K562 (cell line): ENCODE data around the gene LRRC61. TPM values are rescaled to one million over a fixed set of nuclear protein-coding genes. Genes with fewer than 3 reads are reported as not detected.

Experiments used
- ATAC-seq: fragments of 200-7000 bp; cut with Tn5 transposase; 3 replicates; pipeline ENCODE4 v1.9.1; 2020; ENCODE audit warnings: moderate library complexity
- Bru-seq: library from RNA; stranded (reverse); fragments of 400-500 nt; gene quantifications from one replicate; lab custom pipeline; 2021; lab: Mats Ljungman, UMichigan
- BruChase-seq, 2 experiments: library from RNA; stranded (reverse); fragments of 400-500 nt; gene quantifications; one replicate each; lab custom pipeline; 2021; lab: Mats Ljungman, UMichigan
- BruUV-seq: library from RNA; stranded (reverse); fragments of 400-500 nt; replicated peaks from 2 replicates; lab custom pipeline; 2021; lab: Mats Ljungman, UMichigan
- CTCF ChIA-PET: fragments of 300-600 bp; formaldehyde crosslinking; extraction: SDS; loops from one replicate; lab custom pipeline; 2021; ENCODE audit warnings: low intra/inter-chr PET ratio; lab: Yijun Ruan, JAX
- POLR2A ChIA-PET: fragments of 300-600, 350-650 bp; sonication (Branson Sonifier 250); formaldehyde crosslinking; extraction: SDS; loops from one replicate; lab custom pipeline; 2021; ENCODE audit warnings: antibody characterized with exemption, inconsistent platforms; lab: Yijun Ruan, JAX
- DNase-seq, 4 experiments: peaks; one replicate each; pipeline versions ENCODE4 v3.0.0 to v3.0.0-alpha.2; 2011 to 2018; ENCODE audit warnings: low spot score in 3 of 4, mixed read lengths in 3 of 4; ENCODE audit errors: extremely low read depth in 1 of 4
- FAIRE-seq: peaks from 2 replicates; lab custom pipeline; 2011; peaks lifted over from hg19 to GRCh38; lab: Jason Lieb, UNC
- H2AFZ ChIP-seq: 2 replicates; pipeline ENCODE4 v1.6.0; 2011; ENCODE audit warnings: low read depth, low read length, control low read depth, inconsistent platforms
- H3K27ac ChIP-seq: fragments of 200-600 bp; 3 replicates; pipeline ENCODE4 v1.8.0; 2011; ENCODE audit warnings: low read depth, mild to moderate bottlenecking, control low read depth, inconsistent platforms, low read length, moderate library complexity, mixed read lengths; ENCODE audit errors: extremely low read depth
- H3K27me3 ChIP-seq, 2 experiments: fragments of 300-600 bp in 1 of 2; 2 replicates in 1 of 2; 3 replicates in 1 of 2; pipeline versions ENCODE4 v1.6.0 to v1.8.0; 2011; ENCODE audit warnings: inconsistent platforms in 2 of 2, low read length in 2 of 2, mild to moderate bottlenecking in 1 of 2, mixed read lengths in 1 of 2, moderate library complexity in 1 of 2; ENCODE audit not compliant: control insufficient read depth in 2 of 2, insufficient read depth in 2 of 2
- H3K36me3 ChIP-seq: fragments of 300-600 bp; 3 replicates; pipeline ENCODE4 v1.8.0; 2011; ENCODE audit warnings: mild to moderate bottlenecking, low read length, inconsistent platforms; ENCODE audit not compliant: control insufficient read depth, insufficient read depth
- H3K4me1 ChIP-seq, 2 experiments: fragments of 200-600 bp in 1 of 2; replicated peaks in 1 of 2; 2 replicates in 1 of 2; 3 replicates in 1 of 2; pipeline versions ENCODE4 v1.5.1 to v1.8.0; 2011; ENCODE audit warnings: inconsistent platforms in 2 of 2, low read length in 2 of 2, mild to moderate bottlenecking in 1 of 2, mixed read lengths in 1 of 2, moderate library complexity in 1 of 2; ENCODE audit not compliant: control insufficient read depth in 2 of 2, insufficient read depth in 2 of 2
- H3K4me2 ChIP-seq: 2 replicates; pipeline ENCODE4 v1.6.1; 2011; ENCODE audit warnings: low read length, control low read depth, inconsistent platforms, mixed read lengths; ENCODE audit not compliant: insufficient read depth
- H3K4me3 ChIP-seq: fragments of 200-600 bp; sonication (generic), shearing (Covaris generic); 2 replicates; pipeline ENCODE4 v1.5.1; 2016; ENCODE audit warnings: control low read depth, inconsistent platforms
- H3K79me2 ChIP-seq: fragments of 200-600 bp; 3 replicates; pipeline ENCODE4 v1.8.0; 2011; ENCODE audit warnings: low read length, inconsistent platforms; ENCODE audit not compliant: control insufficient read depth, insufficient read depth
- H3K9ac ChIP-seq, 2 experiments: 2 replicates each; pipeline versions ENCODE4 v1.6.0 to v1.6.1; 2011; ENCODE audit warnings: low read depth in 2 of 2, low read length in 2 of 2, control low read depth in 1 of 2, inconsistent platforms in 1 of 2, mild to moderate bottlenecking in 1 of 2, mixed read lengths in 1 of 2; ENCODE audit not compliant: insufficient read depth in 1 of 2
- H3K9me1 ChIP-seq: one replicate; pipeline ENCODE4 v1.6.0; 2011; ENCODE audit warnings: inconsistent platforms, mild to moderate bottlenecking, low read length, moderate library complexity; ENCODE audit not compliant: control insufficient read depth, insufficient read depth
- H3K9me3 ChIP-seq: replicated peaks from 2 replicates; pipeline ENCODE4 v1.5.1; 2011; ENCODE audit warnings: low read depth, low read length, inconsistent platforms; ENCODE audit not compliant: control insufficient read depth, insufficient read depth
- H4K20me1 ChIP-seq: replicated peaks from 2 replicates; pipeline ENCODE4 v1.6.1; 2011; ENCODE audit warnings: low read length, inconsistent platforms, mixed read lengths; ENCODE audit not compliant: control insufficient read depth, insufficient read depth
- WGBS: fragments of 100-300 bp; shearing (Covaris generic); methylation state at CpG from one replicate; pipeline ENCODE4 v1.1.6; 2016; ENCODE audit warnings: low coverage, mixed read lengths; ENCODE audit not compliant: insufficient coverage; ENCODE audit errors: missing lambda C conversion rate; 5-methylcytosine and 5-hydroxymethylcytosine counted together
- in situ Hi-C: fragments of 300-500 bp; cut with MboI; formaldehyde crosslinking; loops from 4 replicates; pipeline ENCODE4 v1.15.0; 2018; ENCODE audit warnings: inconsistent platforms, mixed read lengths
- intact Hi-C: fragments of 100-400 bp; cut with micrococcal nuclease; formaldehyde crosslinking; loops from 2 replicates; pipeline ENCODE4 v1.14.2; 2022
- long read RNA-seq, 3 experiments: library from polyadenylated mRNA in 2 of 3; library from RNA in 1 of 3; unstranded in 2 of 3; stranded (forward) in 1 of 3; transcript quantifications; one replicate each; pipeline ENCODE4 v2.0.0, GENCODE V29; 2019 to 2022
- polyA minus RNA-seq, 3 experiments: library from RNA; depleted of rRNA, polyadenylated mRNA; stranded (reverse); fragments of >200 nt; gene quantifications; 2 replicates each; pipeline ENCODE4 v1.2.3, GENCODE V29; 2011
- polyA plus RNA-seq, 8 experiments: library from polyadenylated mRNA; depleted of rRNA in 4 of 8; stranded (reverse) in 5 of 8; unstranded in 3 of 8; fragments of >200 nt; fragmentation: Nextera tagmentation in 2 of 8; fragmentation: Illumina TruSeq in 1 of 8; extraction: Ambion mirVana in 2 of 8; extraction: Trizol in 1 of 8; gene quantifications; 2 replicates each; pipeline versions ENCODE4 v1.2.1 to v1.2.3, GENCODE V29; 2011 to 2014; ENCODE audit warnings: inconsistent platforms in 1 of 8, missing spikeins in 1 of 8
- total RNA-seq, 7 experiments: library from RNA; depleted of rRNA in 6 of 7; stranded (reverse); fragments of >200 nt in 6 of 7; fragmentation: Illumina TruSeq in 2 of 7; extraction: Trizol in 2 of 7; gene quantifications; 2 replicates each; pipeline versions ENCODE4 v1.2.1 to v1.2.3, GENCODE V29; 2011 to 2021; ENCODE audit warnings: low replicate concordance in 1 of 7
- TF ChIP-seq, protein P1 (sequence below): fragments of 250-450 bp; sonication (Bioruptor Pico); IDR thresholded peaks from 2 replicates; pipeline ENCODE4 v1.9.0; 2021; ENCODE audit warnings: mild to moderate bottlenecking
- TF ChIP-seq, protein P2 (sequence below): sonication (generic); formaldehyde crosslinking; IDR thresholded peaks from 2 replicates; pipeline ENCODE4 v1.4.0; 2020; ENCODE audit warnings: mild to moderate bottlenecking, missing genetic modification reagents
- TF ChIP-seq, protein P3 (sequence below): fragments of 450-650 bp; IDR thresholded peaks from 2 replicates; pipeline ENCODE4 v1.6.1; 2017; ENCODE audit warnings: mild to moderate bottlenecking, moderate library complexity

LRRC61 gene, protein sequence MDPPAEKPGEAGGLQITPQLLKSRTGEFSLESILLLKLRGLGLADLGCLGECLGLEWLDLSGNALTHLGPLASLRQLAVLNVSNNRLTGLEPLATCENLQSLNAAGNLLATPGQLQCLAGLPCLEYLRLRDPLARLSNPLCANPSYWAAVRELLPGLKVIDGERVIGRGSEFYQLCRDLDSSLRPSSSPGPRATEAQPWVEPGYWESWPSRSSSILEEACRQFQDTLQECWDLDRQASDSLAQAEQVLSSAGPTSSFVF
- 114 and 182 TPM in 2 replicates for total RNA-seq (2011; cell fraction: chromatin; rRNA removed; ENCODE audit: low replicate concordance)
- 129 and 134 TPM in 2 replicates for total RNA-seq (2011; cell fraction: nucleolus; rRNA removed)
- total RNA-seq (2011; cell fraction: nucleoplasm; rRNA removed), result 113 and 123 TPM in 2 replicates
- total RNA-seq (2014; rRNA removed), result 55.2 and 67.6 TPM in 2 replicates
- 16.8 and 18.7 TPM in 2 replicates for total RNA-seq (2014; rRNA removed; fragmentation: Illumina TruSeq; extraction: Trizol)
- total RNA-seq (2015; rRNA removed; fragmentation: Illumina TruSeq; extraction: Trizol), result 35.2 and 37.8 TPM in 2 replicates
- total RNA-seq (2021), result 49.5 and 50.6 TPM in 2 replicates
- 54.3 and 76.9 TPM in 2 replicates for polyA plus RNA-seq (2011; rRNA removed)
- 138 and 194 TPM in 2 replicates for polyA plus RNA-seq (2011; cell fraction: cytosol; rRNA removed)
- 125 and 205 TPM in 2 replicates for polyA plus RNA-seq (2011; cell fraction: nucleus; rRNA removed)
- 81.4 and 86.4 TPM in 2 replicates for polyA plus RNA-seq (2012)
- 18.4 and 35.6 TPM in 2 replicates for polyA plus RNA-seq (2014; fragmentation: Illumina TruSeq; extraction: Trizol)
- polyA plus RNA-seq (2014; fragmentation: Nextera tagmentation; extraction: Ambion mirVana), result 1 to 10 TPM; 1.3 to 1.7 TPM
- polyA plus RNA-seq (2014; rRNA removed), result 42.0 and 46.5 TPM in 2 replicates
- polyA minus RNA-seq (2011; rRNA and poly(A)+ RNA removed), result 44.8 and 55.6 TPM in 2 replicates
- 94.8 and 130 TPM in 2 replicates for polyA minus RNA-seq (2011; cell fraction: cytosol; rRNA and poly(A)+ RNA removed)
- 89.0 and 106 TPM in 2 replicates for polyA minus RNA-seq (2011; cell fraction: nucleus; rRNA and poly(A)+ RNA removed)
- Bru-seq, nascent RNA, result percentile 85 among the genes with signal in this experiment
- percentile 82 among the genes with signal in this experiment for BruChase-seq, experiment 1, labeled RNA remaining after a 2-hour chase
- percentile 86 among the genes with signal in this experiment for BruChase-seq, experiment 2, labeled RNA remaining after a 6-hour chase
- long read RNA-seq, experiment 1, transcript LRRC61-202 (3 exons, 1,877 nt), result minor isoform, 41 of 167 reads
- long read RNA-seq, experiment 1, transcript LRRC61-203 (3 exons, 667 nt), result major isoform, 47 of 167 reads
- long read RNA-seq, experiment 1, partial matches to known transcripts, result 35 of 167 reads
- long read RNA-seq, experiment 1, other reads (novel, unspliced or antisense), result 43 of 167 reads
- long read RNA-seq, experiment 2, transcript LRRC61-202 (3 exons, 1,877 nt), result major isoform, 20 of 52 reads
- long read RNA-seq, experiment 2, transcript LRRC61-203 (3 exons, 667 nt), result minor isoform, 7 of 52 reads
- long read RNA-seq, experiment 2, partial matches to known transcripts, result 5 of 52 reads
- long read RNA-seq, experiment 2, other reads (novel, unspliced or antisense), result 20 of 52 reads
- long read RNA-seq, experiment 3, transcript LRRC61-202 (3 exons, 1,877 nt), result major isoform, 28 of 49 reads
- long read RNA-seq, experiment 3, partial matches to known transcripts, result 8 of 49 reads
- long read RNA-seq, experiment 3, other reads (novel, unspliced or antisense), result 9 of 49 reads

DNA sequence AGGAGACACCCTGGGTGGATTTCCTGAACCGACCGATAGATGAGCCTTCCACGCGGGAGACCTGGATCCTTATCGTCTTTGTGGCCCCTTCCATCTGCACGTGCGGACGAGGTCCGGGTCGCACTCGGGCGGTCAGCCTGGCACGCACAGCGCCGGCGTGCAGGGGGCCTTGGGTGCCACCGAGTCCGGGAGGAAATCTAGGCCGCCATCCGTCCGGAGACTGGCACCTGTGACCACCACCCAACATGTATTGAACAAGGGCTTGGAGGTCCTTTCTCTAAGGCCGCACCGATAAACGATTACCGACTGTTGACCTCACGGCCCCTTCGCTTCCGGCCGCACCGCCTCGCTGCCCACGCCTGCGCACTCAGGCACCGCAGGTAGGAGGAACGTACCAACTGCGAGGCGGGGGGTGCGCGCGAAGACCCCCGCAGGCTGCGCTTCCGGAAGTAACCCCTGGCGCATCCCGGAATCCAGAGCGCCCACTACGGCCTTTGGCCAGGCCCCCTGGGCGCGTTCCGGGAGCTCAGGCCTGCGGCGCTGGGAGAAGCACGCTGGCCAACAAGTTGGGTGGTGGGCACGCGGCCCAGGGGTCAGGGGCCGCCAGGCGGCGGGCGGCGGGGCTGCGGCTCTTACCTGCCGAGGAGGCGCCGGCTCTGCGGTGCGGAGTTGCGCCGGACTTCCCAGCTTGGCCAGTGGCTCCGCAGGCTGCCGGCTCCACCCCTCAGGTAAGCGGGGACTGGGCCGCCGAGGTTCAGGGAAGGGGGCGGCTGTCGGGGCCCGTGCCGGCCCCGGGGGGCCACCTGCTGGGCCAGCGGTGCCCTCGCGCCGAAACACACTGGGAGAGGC lies at the start of gene LRRC61, which contains the start of gene ACTR3C:
Gene LRRC61, plus strand, starts transcription at position 523 of the 849 bp plus-strand sequence. CDS start 13,507 bp downstream, outside the sequence.
Gene ACTR3C, minus strand, starts transcription at position 713 of the 849 bp plus-strand sequence. CDS start 28,249 bp downstream, outside the sequence.
- peak; percentile 32 for FAIRE-seq
- peak; percentile 83 for ATAC-seq
- H3K4me2 ChIP-seq, result peak within 1 kb of the TSS; percentile 100
- H4K20me1 ChIP-seq, result no peaks in the 10 kb centered on the region
- H3K9ac ChIP-seq, result peak within 1 kb of the TSS; percentile 96
- peaks cover 50% of the 10 kb centered on the region for H3K36me3 ChIP-seq
- H3K27ac ChIP-seq, result peak within 1 kb of the TSS; percentile 99
- WGBS, result 1% methylated on average over 82 of the region's 82 CpGs
- peaks cover 48 to 54% of the 10 kb centered on the region in 2 experiments for H3K4me1 ChIP-seq
- CTCF ChIA-PET, result interaction anchor here (1.4 kb wide), 1 partner anchor 37 kb away, joined by 3 read pairs; no protein-coding TSS in a partner anchor
- peaks cover 88% of the 10 kb centered on the region for H3K79me2 ChIP-seq
- H2AFZ ChIP-seq, result peak within 1 kb of the TSS; percentile 79
- in situ Hi-C loops, result loop anchor here (5.0 kb wide), 1 partner anchor 36 kb away; no protein-coding TSS in a partner anchor
- intact Hi-C loops, result loop anchor here (1.0 to 5.0 kb wide), 4 partner anchors 11 to 634 kb away; partner anchors contain the start of gene REPIN1
- H3K9me1 ChIP-seq, result no peaks in the 10 kb centered on the region
- no peaks in the 10 kb centered on the region for H3K27me3 ChIP-seq
- peak within 1 kb of the TSS; percentile 68 for H3K4me3 ChIP-seq
- DNase-seq, result peak; percentile 89 to 97 (median 94)
- no peaks in the 10 kb centered on the region for H3K9me3 ChIP-seq
- TSS peak; percentile 76 for BruUV-seq
- POLR2A ChIA-PET, result interaction anchor here (0.5 to 5.9 kb wide), 12 partner anchors 9 to 1196 kb away, joined by 3 to 35 read pairs (median 3); partner anchors contain the start of genes FASTK and REPIN1
- TF ChIP-seq, protein P1, sequence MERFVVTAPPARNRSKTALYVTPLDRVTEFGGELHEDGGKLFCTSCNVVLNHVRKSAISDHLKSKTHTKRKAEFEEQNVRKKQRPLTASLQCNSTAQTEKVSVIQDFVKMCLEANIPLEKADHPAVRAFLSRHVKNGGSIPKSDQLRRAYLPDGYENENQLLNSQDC (CRISPR knock-in tag), result peak; percentile 59; the same call in 1 of the 2 replicates
- TF ChIP-seq, protein P2, sequence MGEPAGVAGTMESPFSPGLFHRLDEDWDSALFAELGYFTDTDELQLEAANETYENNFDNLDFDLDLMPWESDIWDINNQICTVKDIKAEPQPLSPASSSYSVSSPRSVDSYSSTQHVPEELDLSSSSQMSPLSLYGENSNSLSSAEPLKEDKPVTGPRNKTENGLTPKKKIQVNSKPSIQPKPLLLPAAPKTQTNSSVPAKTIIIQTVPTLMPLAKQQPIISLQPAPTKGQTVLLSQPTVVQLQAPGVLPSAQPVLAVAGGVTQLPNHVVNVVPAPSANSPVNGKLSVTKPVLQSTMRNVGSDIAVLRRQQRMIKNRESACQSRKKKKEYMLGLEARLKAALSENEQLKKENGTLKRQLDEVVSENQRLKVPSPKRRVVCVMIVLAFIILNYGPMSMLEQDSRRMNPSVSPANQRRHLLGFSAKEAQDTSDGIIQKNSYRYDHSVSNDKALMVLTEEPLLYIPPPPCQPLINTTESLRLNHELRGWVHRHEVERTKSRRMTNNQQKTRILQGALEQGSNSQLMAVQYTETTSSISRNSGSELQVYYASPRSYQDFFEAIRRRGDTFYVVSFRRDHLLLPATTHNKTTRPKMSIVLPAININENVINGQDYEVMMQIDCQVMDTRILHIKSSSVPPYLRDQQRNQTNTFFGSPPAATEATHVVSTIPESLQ (CRISPR knock-in tag), result peak; percentile 19; the same call in 1 of the 2 replicates
- TF ChIP-seq, protein P3, sequence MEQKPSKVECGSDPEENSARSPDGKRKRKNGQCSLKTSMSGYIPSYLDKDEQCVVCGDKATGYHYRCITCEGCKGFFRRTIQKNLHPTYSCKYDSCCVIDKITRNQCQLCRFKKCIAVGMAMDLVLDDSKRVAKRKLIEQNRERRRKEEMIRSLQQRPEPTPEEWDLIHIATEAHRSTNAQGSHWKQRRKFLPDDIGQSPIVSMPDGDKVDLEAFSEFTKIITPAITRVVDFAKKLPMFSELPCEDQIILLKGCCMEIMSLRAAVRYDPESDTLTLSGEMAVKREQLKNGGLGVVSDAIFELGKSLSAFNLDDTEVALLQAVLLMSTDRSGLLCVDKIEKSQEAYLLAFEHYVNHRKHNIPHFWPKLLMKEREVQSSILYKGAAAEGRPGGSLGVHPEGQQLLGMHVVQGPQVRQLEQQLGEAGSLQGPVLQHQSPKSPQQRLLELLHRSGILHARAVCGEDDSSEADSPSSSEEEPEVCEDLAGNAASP, result no peak
